22Rv1 (cell line): ENCODE measurements around the gene DSCAML1.

Experiments used
- H3K27ac ChIP-seq: fragments of 450-650 bp; 2 replicates; pipeline ENCODE4 v1.5.1; 2017
- CTCF ChIP-seq: fragments of 450-650 bp; IDR thresholded peaks from 2 replicates; pipeline ENCODE4 v1.5.1; 2017; ENCODE audit warnings: mild to moderate bottlenecking
- ZFX ChIP-seq: fragments of 450-650 bp; IDR thresholded peaks from 2 replicates; pipeline ENCODE4 v1.6.1; 2017; ENCODE audit warnings: antibody characterized with exemption, borderline replicate concordance

The DSCAML1 gene

GRCh38 chr11:117396970-117397369 is 400.0 kb downstream of the DSCAML1 start:
- H3K27ac ChIP-seq = no peak overlapping the region
- TF ChIP-seq ZFX (no peak), CTCF (no peak)

GRCh38 chr11:117395476-117395875 is 401.5 kb downstream of the DSCAML1 start:
- no peak overlapping the region for H3K27ac ChIP-seq
- TF ChIP-seq ZFX = no peak
- no peak for TF ChIP-seq CTCF

GRCh38 chr11:117394221-117394925 is 402.6 kb downstream of the DSCAML1 start:
- no peak for TF ChIP-seq CTCF
- TF ChIP-seq ZFX = no peak
- H3K27ac ChIP-seq = no peak overlapping the region

GRCh38 chr11:117392979-117393378 is 404.0 kb downstream of the DSCAML1 start:
- no peak overlapping the region for H3K27ac ChIP-seq
- TF ChIP-seq CTCF = no peak
- no peak for TF ChIP-seq ZFX

- TF ChIP-seq ZFX (no peak), CTCF (no peak)
- no peak overlapping the region for H3K27ac ChIP-seq
Measured at GRCh38 chr11:117392001-117392690, 404.9 kb downstream of the DSCAML1 start.

DNA sequence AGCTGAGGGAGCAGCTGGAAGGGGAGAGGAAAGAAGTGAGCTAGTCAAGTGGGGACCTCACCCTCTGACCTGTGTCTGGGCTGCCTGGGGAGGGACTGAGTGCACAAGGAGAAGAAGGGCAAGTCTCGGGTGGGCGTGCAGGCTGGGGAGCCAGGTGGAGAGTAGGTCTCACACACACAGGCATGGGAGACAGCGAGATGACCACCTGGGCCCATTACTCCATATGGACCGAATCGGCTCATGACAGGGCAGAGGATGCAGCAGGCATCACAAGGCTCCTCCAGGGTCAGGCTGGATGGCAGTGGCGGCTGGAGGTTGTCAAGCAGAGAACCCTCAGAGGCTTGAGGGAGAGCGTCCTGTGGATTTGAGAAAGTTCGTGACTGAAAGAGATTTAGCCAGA is 405.8 kb downstream of the DSCAML1 start:
- no peak overlapping the region for H3K27ac ChIP-seq
- no peak for TF ChIP-seq CTCF
- TF ChIP-seq ZFX = no peak

DNA sequence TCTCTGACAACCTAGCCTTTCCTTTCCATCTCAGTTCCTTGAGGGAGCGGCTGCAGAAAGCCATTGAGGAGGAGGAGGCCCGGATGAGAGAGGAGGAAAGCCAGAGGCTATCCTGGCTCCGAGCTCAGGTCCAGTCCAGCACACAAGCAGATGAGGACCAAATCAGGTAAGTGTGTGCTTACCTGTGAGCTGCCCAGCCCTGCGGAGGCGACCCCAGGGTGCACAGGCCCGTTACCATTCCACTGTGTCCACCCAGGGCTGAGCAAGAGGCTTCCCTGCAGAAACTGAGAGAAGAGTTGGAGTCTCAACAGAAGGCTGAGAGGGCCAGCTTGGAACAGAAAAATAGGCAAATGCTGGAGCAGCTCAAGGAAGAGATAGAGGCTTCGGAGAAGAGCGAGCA is 406.3 kb downstream of the DSCAML1 start:
- H3K27ac ChIP-seq = no peak overlapping the region
- TF ChIP-seq CTCF (no peak), ZFX (no peak)
